Measurements from ENCODE around the gene SCAPER. TPM values are rescaled to one million over a fixed set of nuclear protein-coding genes. Genes with fewer than 3 reads are reported as not detected.

Gene SCAPER
- total RNA-seq, 4 donors from 2014 or later, result 23.5 to 27.7 (median 24.2) TPM

DNA sequence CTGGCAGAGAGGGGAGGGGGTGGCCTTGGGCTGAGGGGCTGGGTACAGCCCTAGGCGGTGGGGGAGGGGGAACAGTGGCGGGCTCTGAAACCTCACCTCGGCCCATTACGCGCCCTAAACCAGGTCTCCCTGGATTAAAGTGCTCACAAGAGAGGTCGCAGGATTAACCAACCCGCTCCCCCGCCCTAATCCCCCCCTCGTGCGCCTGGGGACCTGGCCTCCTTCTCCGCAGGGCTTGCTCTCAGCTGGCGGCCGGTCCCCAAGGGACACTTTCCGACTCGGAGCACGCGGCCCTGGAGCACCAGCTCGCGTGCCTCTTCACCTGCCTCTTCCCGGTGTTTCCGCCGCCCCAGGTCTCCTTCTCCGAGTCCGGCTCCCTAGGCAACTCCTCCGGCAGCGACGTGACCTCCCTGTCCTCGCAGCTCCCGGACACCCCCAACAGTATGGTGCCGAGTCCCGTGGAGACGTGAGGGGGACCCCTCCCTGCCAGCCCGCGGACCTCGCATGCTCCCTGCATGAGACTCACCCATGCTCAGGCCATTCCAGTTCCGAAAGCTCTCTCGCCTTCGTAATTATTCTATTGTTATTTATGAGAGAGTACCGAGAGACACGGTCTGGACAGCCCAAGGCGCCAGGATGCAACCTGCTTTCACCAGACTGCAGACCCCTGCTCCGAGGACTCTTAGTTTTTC, 563.6 kb downstream of the SCAPER start:
- TF ChIP-seq, protein P1, sequence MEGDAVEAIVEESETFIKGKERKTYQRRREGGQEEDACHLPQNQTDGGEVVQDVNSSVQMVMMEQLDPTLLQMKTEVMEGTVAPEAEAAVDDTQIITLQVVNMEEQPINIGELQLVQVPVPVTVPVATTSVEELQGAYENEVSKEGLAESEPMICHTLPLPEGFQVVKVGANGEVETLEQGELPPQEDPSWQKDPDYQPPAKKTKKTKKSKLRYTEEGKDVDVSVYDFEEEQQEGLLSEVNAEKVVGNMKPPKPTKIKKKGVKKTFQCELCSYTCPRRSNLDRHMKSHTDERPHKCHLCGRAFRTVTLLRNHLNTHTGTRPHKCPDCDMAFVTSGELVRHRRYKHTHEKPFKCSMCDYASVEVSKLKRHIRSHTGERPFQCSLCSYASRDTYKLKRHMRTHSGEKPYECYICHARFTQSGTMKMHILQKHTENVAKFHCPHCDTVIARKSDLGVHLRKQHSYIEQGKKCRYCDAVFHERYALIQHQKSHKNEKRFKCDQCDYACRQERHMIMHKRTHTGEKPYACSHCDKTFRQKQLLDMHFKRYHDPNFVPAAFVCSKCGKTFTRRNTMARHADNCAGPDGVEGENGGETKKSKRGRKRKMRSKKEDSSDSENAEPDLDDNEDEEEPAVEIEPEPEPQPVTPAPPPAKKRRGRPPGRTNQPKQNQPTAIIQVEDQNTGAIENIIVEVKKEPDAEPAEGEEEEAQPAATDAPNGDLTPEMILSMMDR (IDR thresholded peaks at IDR 0.05; ENCODE audit: low read depth), result no peak

DNA sequence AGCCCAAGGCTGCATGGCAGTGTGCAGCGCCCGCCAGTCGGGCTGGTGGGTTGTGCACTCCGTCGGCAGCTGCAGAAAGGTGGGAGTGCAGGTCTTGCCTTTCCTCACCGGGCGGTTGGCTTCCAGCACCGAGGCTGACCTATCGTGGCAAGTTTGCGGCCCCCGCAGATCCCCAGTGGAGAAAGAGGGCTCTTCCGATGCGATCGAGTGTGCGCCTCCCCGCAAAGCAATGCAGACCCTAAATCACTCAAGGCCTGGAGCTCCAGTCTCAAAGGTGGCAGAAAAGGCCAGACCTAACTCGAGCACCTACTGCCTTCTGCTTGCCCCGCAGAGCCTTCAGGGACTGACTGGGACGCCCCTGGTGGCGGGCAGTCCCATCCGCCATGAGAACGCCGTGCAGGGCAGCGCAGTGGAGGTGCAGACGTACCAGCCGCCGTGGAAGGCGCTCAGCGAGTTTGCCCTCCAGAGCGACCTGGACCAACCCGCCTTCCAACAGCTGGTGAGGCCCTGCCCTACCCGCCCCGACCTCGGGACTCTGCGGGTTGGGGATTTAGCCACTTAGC, 564.3 kb downstream of the SCAPER start:
- TF ChIP-seq, protein P1 (IDR thresholded peaks at IDR 0.05; ENCODE audit: low read depth), result no peak

DNA sequence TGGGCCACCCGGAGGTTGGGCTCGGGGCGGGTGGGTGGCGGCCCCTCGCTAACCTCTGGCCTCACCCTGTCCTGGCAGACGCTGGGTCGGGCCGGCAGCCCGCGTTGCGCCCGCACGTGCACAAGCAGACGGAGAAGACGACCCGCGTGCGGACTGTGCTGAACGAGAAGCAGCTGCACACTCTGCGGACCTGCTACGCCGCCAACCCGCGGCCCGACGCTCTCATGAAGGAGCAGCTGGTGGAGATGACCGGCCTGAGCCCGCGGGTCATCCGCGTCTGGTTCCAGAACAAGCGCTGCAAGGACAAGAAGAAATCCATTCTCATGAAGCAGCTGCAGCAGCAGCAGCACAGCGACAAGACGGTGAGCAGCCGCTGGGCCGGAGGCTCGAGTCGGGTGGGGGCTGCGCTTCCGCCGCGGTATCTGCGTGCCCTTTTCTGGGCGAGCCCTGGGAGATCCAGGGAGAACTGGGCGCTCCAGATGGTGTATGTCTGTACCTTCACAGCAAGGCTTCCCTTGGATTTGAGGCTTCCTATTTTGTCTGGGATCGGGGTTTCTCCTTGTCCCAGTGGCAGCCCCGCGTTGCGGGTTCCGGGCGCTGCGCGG, 564.8 kb downstream of the SCAPER start:
- TF ChIP-seq, protein P1 (IDR thresholded peaks at IDR 0.05; ENCODE audit: low read depth), result no peak

DNA sequence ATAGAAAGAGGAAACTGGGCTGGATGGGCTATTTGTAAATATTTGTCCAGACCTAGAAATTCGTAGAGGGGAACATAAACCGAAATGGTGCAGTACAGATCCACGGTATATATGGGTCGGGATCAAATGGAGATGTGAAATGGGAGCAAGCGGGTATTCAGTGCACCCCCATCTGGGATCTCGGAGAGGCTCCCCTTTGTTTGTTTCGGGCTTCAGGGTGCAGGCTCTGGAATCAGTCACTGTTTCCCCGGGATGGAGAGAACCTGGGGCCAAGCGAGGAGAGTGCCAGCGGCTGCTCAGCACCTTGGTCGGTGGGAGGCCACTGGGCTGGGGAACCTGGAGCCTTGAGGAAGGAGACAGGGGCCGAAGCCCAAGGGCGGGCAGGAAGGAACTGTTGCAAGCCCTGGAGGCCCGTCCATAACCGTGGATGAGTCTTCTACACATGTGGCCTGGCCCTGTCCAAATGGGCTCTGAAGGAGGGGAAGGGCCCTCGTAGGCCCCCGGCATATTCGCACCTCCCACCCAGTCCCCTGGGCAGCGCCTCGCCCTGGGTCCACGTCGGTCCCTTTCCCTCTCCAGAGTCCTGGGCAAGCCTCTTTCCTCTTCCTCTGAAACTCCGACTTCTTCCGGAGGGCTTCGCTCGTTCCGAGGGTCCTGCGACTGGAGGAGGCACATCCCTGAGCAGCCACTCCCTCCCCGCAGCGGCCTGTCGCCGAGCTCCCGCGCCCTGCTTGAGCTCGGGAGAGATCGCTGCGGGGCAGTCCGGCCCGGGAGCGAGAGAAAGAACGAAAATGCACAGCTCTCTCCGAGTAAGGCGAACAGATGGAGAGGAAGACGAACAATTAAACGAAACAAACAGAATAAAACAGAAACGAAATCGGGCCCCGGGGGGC, 565.6 kb downstream of the SCAPER start:
- TF ChIP-seq, protein P1 (IDR thresholded peaks at IDR 0.05; ENCODE audit: low read depth), result no peak

DNA sequence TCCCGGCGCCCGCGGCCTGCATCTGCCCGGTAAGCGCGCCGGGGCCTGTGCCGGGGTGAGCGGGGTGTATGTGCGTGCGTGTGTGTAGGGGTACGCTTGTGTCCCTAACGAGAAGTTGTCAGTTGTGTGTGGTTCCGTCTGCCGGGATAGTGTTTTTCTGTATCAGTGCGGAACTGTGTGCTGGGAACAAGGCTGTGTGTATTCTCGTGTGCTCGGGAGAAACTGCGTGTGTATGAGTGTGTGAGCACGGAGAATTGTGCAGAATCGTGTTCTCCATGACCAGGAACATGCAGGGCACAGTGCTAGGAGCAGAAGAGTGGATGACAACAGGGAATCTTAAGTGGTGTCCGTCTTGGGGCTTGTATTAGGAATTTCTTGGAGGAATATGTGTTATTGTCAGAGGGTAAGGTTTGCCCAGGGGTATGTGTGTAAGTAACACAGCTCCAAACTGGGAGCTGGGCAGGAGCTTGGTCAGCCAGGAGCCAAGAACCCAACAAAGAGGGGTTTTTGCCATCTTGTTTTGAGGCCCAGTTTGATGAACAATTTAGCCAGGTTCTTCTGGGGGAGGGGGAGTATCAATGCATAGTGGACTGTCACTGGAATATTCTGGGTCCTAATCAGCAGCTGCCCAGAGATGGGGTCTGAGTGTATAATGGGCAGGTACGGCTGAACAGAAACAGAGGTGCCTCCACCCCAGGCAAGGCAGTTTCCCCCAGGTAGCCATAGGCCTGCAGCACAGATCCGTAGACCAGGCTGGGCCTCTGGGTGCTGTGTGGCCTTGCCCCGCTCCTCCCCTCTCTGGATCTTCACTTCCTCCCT, 566.4 kb downstream of the SCAPER start:
- TF ChIP-seq, protein P1 (IDR thresholded peaks at IDR 0.05; ENCODE audit: low read depth), result no peak

DNA sequence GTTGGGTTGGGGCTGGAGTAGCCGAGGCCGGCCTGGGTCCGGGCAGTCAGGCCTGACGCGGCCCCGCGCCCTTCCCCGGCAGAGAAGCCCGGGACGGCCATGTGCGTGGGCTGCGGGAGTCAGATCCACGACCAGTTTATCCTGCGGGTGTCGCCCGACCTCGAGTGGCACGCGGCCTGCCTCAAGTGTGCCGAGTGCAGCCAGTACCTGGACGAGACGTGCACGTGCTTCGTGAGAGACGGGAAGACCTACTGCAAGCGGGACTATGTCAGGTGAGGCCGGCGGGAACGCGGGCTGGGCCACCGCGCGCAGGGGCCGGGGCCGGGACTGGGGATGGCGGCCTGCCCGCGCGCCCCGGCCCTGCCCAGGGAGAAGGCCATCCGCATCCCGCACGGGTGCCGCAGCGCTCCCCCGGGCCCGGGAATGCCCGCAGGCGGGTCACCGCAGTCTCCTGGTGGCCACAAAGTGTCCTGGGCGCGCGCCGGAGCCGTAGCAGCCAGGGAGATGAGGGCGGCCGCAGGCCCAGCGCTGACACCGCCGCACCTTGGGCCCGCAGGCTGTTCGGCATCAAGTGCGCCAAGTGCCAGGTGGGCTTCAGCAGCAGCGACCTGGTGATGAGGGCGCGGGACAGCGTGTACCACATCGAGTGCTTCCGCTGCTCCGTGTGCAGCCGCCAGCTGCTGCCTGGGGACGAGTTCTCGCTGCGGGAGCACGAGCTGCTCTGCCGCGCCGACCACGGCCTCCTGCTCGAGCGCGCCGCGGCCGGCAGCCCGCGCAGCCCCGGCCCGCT, 567.2 kb downstream of the SCAPER start:
- TF ChIP-seq, protein P1 (IDR thresholded peaks at IDR 0.05; ENCODE audit: low read depth), result no peak
